GM12875 (cell line): ENCODE data around the gene EIF2B2.

Experiments
- H3K4me3 ChIP-seq: one replicate; pipeline ENCODE4 v1.5.1; 2011; ENCODE audit warnings: low read depth, low read length, control low read depth
- CTCF ChIP-seq: IDR thresholded peaks from 2 replicates; pipeline ENCODE4 v1.5.1; 2011; ENCODE audit warnings: low read depth, mild to moderate bottlenecking, control low read depth, inconsistent platforms, low read length, moderate library complexity, borderline replicate concordance; ENCODE audit not compliant: insufficient read depth

Gene EIF2B2

DNA sequence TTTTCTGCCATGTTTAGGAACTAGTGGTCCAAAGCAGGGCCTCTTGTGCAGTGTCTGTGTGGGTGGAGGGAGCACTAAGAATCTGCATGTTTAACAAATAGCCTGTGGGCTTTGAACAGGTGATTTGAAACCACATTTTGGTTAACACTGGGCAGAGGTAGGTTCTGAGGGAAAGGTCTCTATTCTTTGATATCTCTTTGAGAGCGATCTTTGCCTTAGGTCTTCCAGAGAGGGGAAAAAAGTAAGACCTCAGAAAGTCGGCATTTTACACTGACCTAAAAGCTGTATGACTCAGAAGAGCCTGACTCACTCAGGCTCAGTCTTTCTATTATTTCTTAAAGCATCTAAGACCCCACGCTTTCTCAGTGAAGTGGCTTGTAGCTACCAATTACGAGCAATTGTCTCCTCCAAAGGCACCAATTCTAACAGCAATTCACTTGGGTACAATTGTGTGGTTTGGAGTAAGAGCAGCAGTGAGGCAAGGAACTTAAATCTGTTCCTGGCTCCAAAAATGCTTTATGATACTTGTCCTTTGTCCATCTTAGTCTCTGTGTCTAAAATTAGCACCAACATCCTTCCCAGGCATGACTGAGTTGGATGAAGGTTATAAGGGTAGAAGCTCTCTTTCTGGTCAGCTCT, 8.8 kb downstream of the EIF2B2 start:
- H3K4me3 ChIP-seq: no peak overlapping the region
- TF ChIP-seq CTCF: no peak

- H3K4me3 ChIP-seq: no peak overlapping the region
- no peak for TF ChIP-seq CTCF
Measured at GRCh38 chr14:75013290-75013689, 10.6 kb downstream of the EIF2B2 start.

GRCh38 chr14:75015496-75015895, 12.8 kb downstream of the EIF2B2 start:
- TF ChIP-seq CTCF: no peak
- no peak overlapping the region for H3K4me3 ChIP-seq

DNA sequence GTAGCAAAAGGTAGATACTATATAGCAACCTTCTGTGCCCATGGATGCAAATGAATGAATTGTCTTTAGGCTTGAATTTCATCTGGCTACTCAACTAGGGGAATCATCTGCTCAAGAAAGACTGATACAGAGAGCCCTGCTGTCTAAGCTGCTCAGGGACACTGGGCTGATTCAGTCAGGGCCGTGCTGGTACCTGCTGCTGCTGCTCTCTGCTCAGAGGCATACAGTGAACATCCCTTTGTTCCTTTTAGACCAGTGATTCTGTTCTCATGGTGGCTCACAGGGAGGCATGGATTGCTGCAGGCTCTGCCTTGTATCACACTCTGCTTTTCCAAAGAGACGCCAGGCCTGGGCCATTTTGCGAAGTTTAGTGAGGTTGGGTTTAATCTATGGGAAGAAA, 14.1 kb downstream of the EIF2B2 start:
- TF ChIP-seq CTCF: no peak
- H3K4me3 ChIP-seq: no peak overlapping the region

DNA sequence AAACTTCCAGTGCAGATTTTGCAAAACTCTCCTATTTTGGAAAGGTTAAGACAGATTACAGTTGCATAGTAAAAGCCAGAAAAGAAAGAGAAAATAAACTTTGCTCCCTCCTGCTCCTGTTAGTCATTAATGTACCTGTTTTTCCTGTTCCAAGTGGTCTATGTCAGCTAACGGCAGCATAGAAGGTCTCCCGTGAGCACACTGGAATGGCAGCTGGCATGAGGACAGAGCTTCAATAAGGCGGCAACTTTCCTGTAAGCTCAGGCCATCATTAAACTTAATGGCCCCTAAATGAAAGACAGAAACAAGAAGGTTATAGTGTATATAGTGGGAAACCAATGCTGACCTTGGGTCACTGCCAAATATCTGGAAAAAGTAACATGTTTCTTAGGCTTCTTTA, 16.0 kb downstream of the EIF2B2 start:
- no peak for TF ChIP-seq CTCF
- H3K4me3 ChIP-seq: no peak overlapping the region

DNA sequence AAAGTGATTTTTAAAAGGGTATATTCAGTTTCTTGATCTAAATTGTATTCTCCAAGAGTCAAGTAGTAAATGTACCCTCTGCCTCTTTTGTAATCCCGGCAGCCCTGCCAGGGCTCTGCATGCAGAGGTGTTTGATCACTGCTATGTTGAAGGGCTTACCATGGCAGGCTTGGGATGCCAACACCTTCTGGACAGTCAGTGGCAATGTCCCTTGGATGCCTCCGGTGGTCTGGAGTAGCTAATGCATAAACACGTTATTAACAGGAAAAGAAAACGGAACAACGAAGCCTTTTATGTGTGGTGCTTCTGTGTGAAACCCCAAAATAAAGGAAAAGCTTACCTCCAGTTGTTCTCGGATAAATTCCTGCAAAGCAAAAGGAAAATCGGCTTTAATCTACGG, 19.9 kb downstream of the EIF2B2 start:
- peak; percentile 46; the same call in 1 of the 2 replicates for TF ChIP-seq CTCF
- H3K4me3 ChIP-seq: no peak overlapping the region

- no peak overlapping the region for H3K4me3 ChIP-seq
- no peak for TF ChIP-seq CTCF
Measured at GRCh38 chr14:75023108-75023507, 20.4 kb downstream of the EIF2B2 start.
